ENCODE results near the gene COPG1.

GRCh38 chr3:129315998-129316247 lies 66.5 kb downstream of the COPG1 start:
- TF ChIP-seq POLR2A (IDR thresholded peaks at IDR 0.05; ENCODE audit: low read length) = no peak
- no peak for TF ChIP-seq GATA1 (IDR thresholded peaks at IDR 0.05; ENCODE audit: low read depth, low read length)

Measured in erythroblast (primary cell).